Osteocyte (in vitro differentiated cells): ENCODE measurements around the gene ACOT13. TPM values are rescaled to one million over a fixed set of nuclear protein-coding genes. Genes with fewer than 3 reads are reported as not detected.
"Not testable (repeated sequence)": the region's sequence is repeated elsewhere in the genome, so short reads cannot be mapped to it uniquely, and the experiment has no call there.

Experiments
- DNase-seq: peaks from one replicate; pipeline ENCODE4 v3.0.0; 2021; ENCODE audit warnings: mixed read lengths; ENCODE audit not compliant: unreplicated experiment; ENCODE audit errors: extremely low spot score
- H3K27ac Mint-ChIP-seq: one replicate; pipeline ENCODE4 v1.8.0; 2021; ENCODE audit warnings: mild to moderate bottlenecking, mixed read lengths; ENCODE audit not compliant: unreplicated experiment
- H3K27me3 Mint-ChIP-seq: one replicate; pipeline ENCODE4 v1.8.0; 2021; ENCODE audit warnings: mixed read lengths; ENCODE audit not compliant: unreplicated experiment
- H3K36me3 Mint-ChIP-seq: one replicate; pipeline ENCODE4 v1.8.0; 2021; ENCODE audit warnings: mixed read lengths; ENCODE audit not compliant: unreplicated experiment
- H3K4me1 Mint-ChIP-seq: one replicate; pipeline ENCODE4 v1.8.0; 2021; ENCODE audit warnings: mixed read lengths; ENCODE audit not compliant: unreplicated experiment
- H3K4me3 Mint-ChIP-seq: one replicate; pipeline ENCODE4 v1.8.0; 2021; ENCODE audit warnings: mild to moderate bottlenecking, moderate library complexity, mixed read lengths; ENCODE audit not compliant: unreplicated experiment
- H3K9me3 Mint-ChIP-seq: one replicate; pipeline ENCODE4 v1.8.0; 2021; ENCODE audit warnings: mixed read lengths; ENCODE audit not compliant: unreplicated experiment
- total RNA-seq: library from RNA; stranded (reverse); gene quantifications from 2 replicates; pipeline ENCODE4 v1.2.1, GENCODE V29; 2021
- TF ChIP-seq, protein P1 (sequence below): fragments of 200-600 bp; sonication (generic); IDR thresholded peaks from 2 replicates; pipeline ENCODE4 v1.5.0; 2021; ENCODE audit warnings: antibody characterized with exemption, mild to moderate bottlenecking, moderate library complexity

Gene ACOT13
- total RNA-seq, 1 donor from 2014 or later, result 23.9 TPM

GRCh38 chr6:24666097-24666640 lies 708 bp upstream of the ACOT13 start:
- Mint-ChIP-seq H3K4me3 (peak overlapping the region; percentile 91), H3K27ac (peak overlapping the region; percentile 99), H3K36me3 (peaks cover 32% of the 10 kb centered on the region), H3K9me3 (peaks cover 9% of the 10 kb centered on the region), H3K4me1 (peaks cover 26% of the 10 kb centered on the region), H3K27me3 (no peaks in the 10 kb centered on the region)
- no peak for DNase-seq
- TF ChIP-seq, protein P1, sequence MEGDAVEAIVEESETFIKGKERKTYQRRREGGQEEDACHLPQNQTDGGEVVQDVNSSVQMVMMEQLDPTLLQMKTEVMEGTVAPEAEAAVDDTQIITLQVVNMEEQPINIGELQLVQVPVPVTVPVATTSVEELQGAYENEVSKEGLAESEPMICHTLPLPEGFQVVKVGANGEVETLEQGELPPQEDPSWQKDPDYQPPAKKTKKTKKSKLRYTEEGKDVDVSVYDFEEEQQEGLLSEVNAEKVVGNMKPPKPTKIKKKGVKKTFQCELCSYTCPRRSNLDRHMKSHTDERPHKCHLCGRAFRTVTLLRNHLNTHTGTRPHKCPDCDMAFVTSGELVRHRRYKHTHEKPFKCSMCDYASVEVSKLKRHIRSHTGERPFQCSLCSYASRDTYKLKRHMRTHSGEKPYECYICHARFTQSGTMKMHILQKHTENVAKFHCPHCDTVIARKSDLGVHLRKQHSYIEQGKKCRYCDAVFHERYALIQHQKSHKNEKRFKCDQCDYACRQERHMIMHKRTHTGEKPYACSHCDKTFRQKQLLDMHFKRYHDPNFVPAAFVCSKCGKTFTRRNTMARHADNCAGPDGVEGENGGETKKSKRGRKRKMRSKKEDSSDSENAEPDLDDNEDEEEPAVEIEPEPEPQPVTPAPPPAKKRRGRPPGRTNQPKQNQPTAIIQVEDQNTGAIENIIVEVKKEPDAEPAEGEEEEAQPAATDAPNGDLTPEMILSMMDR, result no peak

GRCh38 chr6:24667378-24667803 lies 514 bp downstream of the ACOT13 start:
- no peak for DNase-seq
- Mint-ChIP-seq H3K4me3 (peak overlapping the region; percentile 91), H3K36me3 (peaks cover 29% of the 10 kb centered on the region), H3K27me3 (no peaks in the 10 kb centered on the region), H3K4me1 (peaks cover 26% of the 10 kb centered on the region), H3K27ac (peak overlapping the region; percentile 99), H3K9me3 (peaks cover 9% of the 10 kb centered on the region)
- TF ChIP-seq, protein P1, result no peak

DNA sequence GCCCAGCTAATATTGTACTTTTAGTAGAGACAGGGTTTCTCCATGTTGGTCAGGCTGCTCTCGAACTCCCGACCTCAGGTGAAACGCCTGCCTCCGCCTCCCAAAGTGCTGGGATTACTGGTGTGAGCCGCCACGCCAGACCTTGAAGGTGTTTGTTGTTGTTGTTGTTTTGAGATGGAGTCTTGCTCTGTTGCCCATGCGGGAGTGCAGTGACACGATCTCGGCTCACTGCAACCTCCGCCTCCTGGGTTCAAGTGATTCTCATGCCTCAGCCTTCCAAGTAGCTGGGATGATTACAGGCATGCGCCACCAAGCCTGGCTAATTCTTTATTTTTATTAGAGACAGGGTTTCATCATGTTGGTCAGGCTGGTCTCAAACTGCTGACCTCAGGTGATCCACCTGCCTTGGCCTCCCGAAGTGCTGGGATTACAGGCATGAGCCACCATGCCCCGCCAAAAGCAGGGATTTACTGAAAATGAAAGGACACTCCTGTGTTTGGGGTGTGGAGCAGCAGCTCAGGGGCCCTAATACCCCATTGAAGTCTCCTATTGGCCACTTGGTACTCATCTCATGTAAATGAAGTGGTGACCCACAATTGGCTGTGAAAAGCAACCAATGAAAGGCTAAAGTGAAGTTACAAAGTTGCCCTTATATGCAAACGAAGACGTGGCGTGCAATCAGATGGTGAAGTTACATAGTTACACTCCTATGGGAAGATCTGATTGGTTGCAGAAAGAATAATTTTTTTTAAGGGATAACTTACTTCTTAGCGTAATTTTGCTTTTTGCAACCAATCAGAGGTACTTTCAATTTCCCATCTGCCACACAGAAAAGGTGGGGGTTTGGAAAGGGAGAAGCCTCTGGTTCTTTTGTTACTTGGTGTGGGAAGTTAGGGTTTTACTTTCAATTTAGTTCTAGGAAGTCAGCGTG lies 1.5 kb downstream of the ACOT13 start:
- H3K9me3 Mint-ChIP-seq, H3K27ac Mint-ChIP-seq, H3K27me3 Mint-ChIP-seq, DNase-seq: not testable (repeated sequence)
- peak overlapping the region; percentile 91 for H3K4me3 Mint-ChIP-seq
- H3K36me3 Mint-ChIP-seq, result peaks cover 26% of the 10 kb centered on the region
- peaks cover 26% of the 10 kb centered on the region for H3K4me1 Mint-ChIP-seq

- TF ChIP-seq, protein P1, result no peak
- Mint-ChIP-seq H3K27me3 (no peaks in the 10 kb centered on the region), H3K27ac (peak overlapping the region; percentile 28), H3K4me1 (peaks cover 26% of the 10 kb centered on the region), H3K9me3 (peaks cover 12% of the 10 kb centered on the region), H3K4me3 (no peak overlapping the region), H3K36me3 (peaks cover 20% of the 10 kb centered on the region)
- DNase-seq, result no peak
These were observed 2.1 kb downstream of the ACOT13 start for GRCh38 chr6:24668997-24669361.

- H3K4me3 Mint-ChIP-seq, H3K27ac Mint-ChIP-seq, DNase-seq, H3K27me3 Mint-ChIP-seq: not testable (repeated sequence)
- Mint-ChIP-seq H3K4me1 (peaks cover 16% of the 10 kb centered on the region), H3K36me3 (peaks cover 17% of the 10 kb centered on the region), H3K9me3 (peaks cover 13% of the 10 kb centered on the region)
These were observed 3.6 kb downstream of the ACOT13 start for GRCh38 chr6:24670492-24670891.

- not testable (repeated sequence) for H3K27ac Mint-ChIP-seq, H3K27me3 Mint-ChIP-seq, H3K4me3 Mint-ChIP-seq, DNase-seq
- Mint-ChIP-seq H3K9me3 (peaks cover 13% of the 10 kb centered on the region), H3K36me3 (peaks cover 17% of the 10 kb centered on the region), H3K4me1 (peaks cover 12% of the 10 kb centered on the region)
These were observed 4.2 kb downstream of the ACOT13 start for GRCh38 chr6:24671077-24671476.
